K562 (cell line): ENCODE results near the gene FAM120AOS. TPM values are rescaled to one million over a fixed set of nuclear protein-coding genes. Genes with fewer than 3 reads are reported as not detected.

Experiments used
- ATAC-seq: fragments of 200-7000 bp; cut with Tn5 transposase; 3 replicates; pipeline ENCODE4 v1.9.1; 2020; ENCODE audit warnings: moderate library complexity
- BruUV-seq: library from RNA; stranded (reverse); fragments of 400-500 nt; replicated peaks from 2 replicates; lab custom pipeline; 2021; lab: Mats Ljungman, UMichigan
- CTCF ChIA-PET: fragments of 300-600 bp; formaldehyde crosslinking; extraction: SDS; loops from one replicate; lab custom pipeline; 2021; ENCODE audit warnings: low intra/inter-chr PET ratio; lab: Yijun Ruan, JAX
- POLR2A ChIA-PET: fragments of 300-600, 350-650 bp; sonication (Branson Sonifier 250); formaldehyde crosslinking; extraction: SDS; loops from one replicate; lab custom pipeline; 2021; ENCODE audit warnings: antibody characterized with exemption, inconsistent platforms; lab: Yijun Ruan, JAX
- DNase-seq, 4 experiments: peaks; one replicate each; pipeline versions ENCODE4 v3.0.0 to v3.0.0-alpha.2; 2011 to 2018; ENCODE audit warnings: low spot score in 3 of 4, mixed read lengths in 3 of 4; ENCODE audit errors: extremely low read depth in 1 of 4
- FAIRE-seq: peaks from 2 replicates; lab custom pipeline; 2011; peaks lifted over from hg19 to GRCh38; lab: Jason Lieb, UNC
- H2AFZ ChIP-seq: 2 replicates; pipeline ENCODE4 v1.6.0; 2011; ENCODE audit warnings: low read depth, low read length, control low read depth, inconsistent platforms
- H3K27ac ChIP-seq: fragments of 200-600 bp; 3 replicates; pipeline ENCODE4 v1.8.0; 2011; ENCODE audit warnings: low read depth, mild to moderate bottlenecking, control low read depth, inconsistent platforms, low read length, moderate library complexity, mixed read lengths; ENCODE audit errors: extremely low read depth
- H3K27me3 ChIP-seq, 2 experiments: fragments of 300-600 bp in 1 of 2; 2 replicates in 1 of 2; 3 replicates in 1 of 2; pipeline versions ENCODE4 v1.6.0 to v1.8.0; 2011; ENCODE audit warnings: inconsistent platforms in 2 of 2, low read length in 2 of 2, mild to moderate bottlenecking in 1 of 2, mixed read lengths in 1 of 2, moderate library complexity in 1 of 2; ENCODE audit not compliant: control insufficient read depth in 2 of 2, insufficient read depth in 2 of 2
- H3K36me3 ChIP-seq: fragments of 300-600 bp; 3 replicates; pipeline ENCODE4 v1.8.0; 2011; ENCODE audit warnings: mild to moderate bottlenecking, low read length, inconsistent platforms; ENCODE audit not compliant: control insufficient read depth, insufficient read depth
- H3K4me1 ChIP-seq, 2 experiments: fragments of 200-600 bp in 1 of 2; replicated peaks in 1 of 2; 2 replicates in 1 of 2; 3 replicates in 1 of 2; pipeline versions ENCODE4 v1.5.1 to v1.8.0; 2011; ENCODE audit warnings: inconsistent platforms in 2 of 2, low read length in 2 of 2, mild to moderate bottlenecking in 1 of 2, mixed read lengths in 1 of 2, moderate library complexity in 1 of 2; ENCODE audit not compliant: control insufficient read depth in 2 of 2, insufficient read depth in 2 of 2
- H3K4me2 ChIP-seq: 2 replicates; pipeline ENCODE4 v1.6.1; 2011; ENCODE audit warnings: low read length, control low read depth, inconsistent platforms, mixed read lengths; ENCODE audit not compliant: insufficient read depth
- H3K4me3 ChIP-seq: fragments of 200-600 bp; sonication (generic), shearing (Covaris generic); 2 replicates; pipeline ENCODE4 v1.5.1; 2016; ENCODE audit warnings: control low read depth, inconsistent platforms
- H3K79me2 ChIP-seq: fragments of 200-600 bp; 3 replicates; pipeline ENCODE4 v1.8.0; 2011; ENCODE audit warnings: low read length, inconsistent platforms; ENCODE audit not compliant: control insufficient read depth, insufficient read depth
- H3K9ac ChIP-seq, 2 experiments: 2 replicates each; pipeline versions ENCODE4 v1.6.0 to v1.6.1; 2011; ENCODE audit warnings: low read depth in 2 of 2, low read length in 2 of 2, control low read depth in 1 of 2, inconsistent platforms in 1 of 2, mild to moderate bottlenecking in 1 of 2, mixed read lengths in 1 of 2; ENCODE audit not compliant: insufficient read depth in 1 of 2
- H3K9me1 ChIP-seq: one replicate; pipeline ENCODE4 v1.6.0; 2011; ENCODE audit warnings: inconsistent platforms, mild to moderate bottlenecking, low read length, moderate library complexity; ENCODE audit not compliant: control insufficient read depth, insufficient read depth
- H3K9me3 ChIP-seq: replicated peaks from 2 replicates; pipeline ENCODE4 v1.5.1; 2011; ENCODE audit warnings: low read depth, low read length, inconsistent platforms; ENCODE audit not compliant: control insufficient read depth, insufficient read depth
- H4K20me1 ChIP-seq: replicated peaks from 2 replicates; pipeline ENCODE4 v1.6.1; 2011; ENCODE audit warnings: low read length, inconsistent platforms, mixed read lengths; ENCODE audit not compliant: control insufficient read depth, insufficient read depth
- DLX4 ChIP-seq: fragments of 250-450 bp; sonication (Bioruptor Pico); IDR thresholded peaks from 2 replicates; pipeline ENCODE4 v1.6.1; 2021; ENCODE audit warnings: mild to moderate bottlenecking
- FOXK2 ChIP-seq, 2 experiments: fragments of 450-650 bp; IDR thresholded peaks in 1 of 2; conservative IDR thresholded peaks in 1 of 2; 2 replicates each; pipeline ENCODE4 v1.6.1; 2016; ENCODE audit warnings: low read depth in 2 of 2, mild to moderate bottlenecking in 1 of 2
- GTF3C2 ChIP-seq: IDR thresholded peaks from 3 replicates; pipeline ENCODE4 v1.6.1; 2011; ENCODE audit warnings: borderline replicate concordance, mild to moderate bottlenecking, moderate library complexity; ENCODE audit not compliant: insufficient read length; ENCODE audit errors: extremely low read depth
- IRF1 ChIP-seq: sonication (generic); formaldehyde crosslinking; IDR thresholded peaks from 2 replicates; pipeline ENCODE4 v1.8.0; 2022; ENCODE audit warnings: missing genetic modification reagents, mild to moderate bottlenecking, borderline replicate concordance
- NFIC ChIP-seq: fragments of 450-650 bp; IDR thresholded peaks from 2 replicates; pipeline ENCODE4 v1.6.1; 2017; ENCODE audit warnings: mild to moderate bottlenecking, inconsistent platforms
- RBM15 ChIP-seq: fragments of 200-400 bp; formaldehyde crosslinking; IDR thresholded peaks from 2 replicates; pipeline ENCODE4 v1.6.1; 2018; ENCODE audit warnings: mild to moderate bottlenecking, low read length, moderate library complexity; ENCODE audit not compliant: insufficient read depth
- WGBS: fragments of 100-300 bp; shearing (Covaris generic); methylation state at CpG from one replicate; pipeline ENCODE4 v1.1.6; 2016; ENCODE audit warnings: low coverage, mixed read lengths; ENCODE audit not compliant: insufficient coverage; ENCODE audit errors: missing lambda C conversion rate; 5-methylcytosine and 5-hydroxymethylcytosine counted together
- in situ Hi-C: fragments of 300-500 bp; cut with MboI; formaldehyde crosslinking; loops from 4 replicates; pipeline ENCODE4 v1.15.0; 2018; ENCODE audit warnings: inconsistent platforms, mixed read lengths
- intact Hi-C: fragments of 100-400 bp; cut with micrococcal nuclease; formaldehyde crosslinking; loops from 2 replicates; pipeline ENCODE4 v1.14.2; 2022
- polyA plus RNA-seq, 8 experiments: library from polyadenylated mRNA; depleted of rRNA in 4 of 8; stranded (reverse) in 5 of 8; unstranded in 3 of 8; fragments of >200 nt; fragmentation: Nextera tagmentation in 2 of 8; fragmentation: Illumina TruSeq in 1 of 8; extraction: Ambion mirVana in 2 of 8; extraction: Trizol in 1 of 8; gene quantifications; 2 replicates each; pipeline versions ENCODE4 v1.2.1 to v1.2.3, GENCODE V29; 2011 to 2014; ENCODE audit warnings: inconsistent platforms in 1 of 8, missing spikeins in 1 of 8
- total RNA-seq, 7 experiments: library from RNA; depleted of rRNA in 6 of 7; stranded (reverse); fragments of >200 nt in 6 of 7; fragmentation: Illumina TruSeq in 2 of 7; extraction: Trizol in 2 of 7; gene quantifications; 2 replicates each; pipeline versions ENCODE4 v1.2.1 to v1.2.3, GENCODE V29; 2011 to 2021; ENCODE audit warnings: low replicate concordance in 1 of 7

The FAM120AOS gene
- total and polyA plus RNA-seq, 9 of the 15 experiments (the other 6 are each of a cell fraction or from before 2014, with no cell fraction given): 18.8 to 53.4 (median 41.4) TPM

- intact Hi-C loops: no loop called here
- ChIA-PET POLR2A (no interaction called here), CTCF (no interaction called here)
- H3K79me2 ChIP-seq: no peaks in the 10 kb centered on the region
- no peaks in the 10 kb centered on the region for H3K9me1 ChIP-seq
- ATAC-seq (no peak), FAIRE-seq (no peak), DNase-seq (no peak)
- no peaks in the 10 kb centered on the region for H3K36me3 ChIP-seq
- H3K9ac ChIP-seq: no peak overlapping the region
- in situ Hi-C loops: no loop called here
- WGBS: 1% methylated on average over 8 of the region's 8 CpGs
- H3K9me3 ChIP-seq: 0 out of 2 replicates have a peak, but pooled peaks cover 7% of the 10 kb centered on the region
- peaks cover 2 to 17% of the 10 kb centered on the region in 2 experiments; a peak in 2 of 5 replicates for H3K27me3 ChIP-seq
- H2AFZ ChIP-seq: no peak overlapping the region
- no peak overlapping the region for H3K27ac ChIP-seq
- no peak overlapping the region for H3K4me2 ChIP-seq
- H3K4me1 ChIP-seq: no peaks in the 10 kb centered on the region
- H3K4me3 ChIP-seq: no peak overlapping the region
- BruUV-seq: no TSS peak
- TF ChIP-seq FOXK2 (conservative IDR thresholded peaks at IDR 0.05 in 1 of 2, IDR thresholded peaks at IDR 0.05 in 1 of 2; ENCODE audit: low read depth in 2 of 2) (no peak), NFIC (no peak)
- H4K20me1 ChIP-seq: no peaks in the 10 kb centered on the region
Observed at GRCh38 chr9:93416530-93417235, 36.7 kb downstream of the FAM120AOS start.

- Histone ChIP-seq H3K4me1 (no peaks in the 10 kb centered on the region), H4K20me1 (no peaks in the 10 kb centered on the region), H3K27me3 (peaks cover 0 to 16% of the 10 kb centered on the region in 2 experiments; a peak in 2 of 5 replicates), H3K4me2 (no peak overlapping the region), H3K27ac (no peak overlapping the region), H2AFZ (no peak overlapping the region), H3K36me3 (no peaks in the 10 kb centered on the region), H3K9ac (no peak overlapping the region), H3K9me1 (no peaks in the 10 kb centered on the region), H3K4me3 (no peak overlapping the region), H3K9me3 (0 out of 2 replicates have a peak, but pooled peaks cover 6% of the 10 kb centered on the region), H3K79me2 (no peaks in the 10 kb centered on the region)
- ChIA-PET CTCF (no interaction called here), POLR2A (no interaction called here)
- 0% methylated on average over 2 of the region's 2 CpGs for WGBS
- intact Hi-C loops: no loop called here
- in situ Hi-C loops: no loop called here
- no TSS peak for BruUV-seq
- FAIRE-seq: no peak
- DNase-seq: no peak
- ATAC-seq: no peak
- TF ChIP-seq DLX4 (CRISPR knock-in tag): no peak
- no peak for TF ChIP-seq GTF3C2
- no peak for TF ChIP-seq RBM15
- no peak for TF ChIP-seq IRF1 (CRISPR knock-in tag)
Observed at GRCh38 chr9:93415176-93415690, 38.1 kb downstream of the FAM120AOS start.
